Activated T-cell treated with anti-CD3 and anti-CD28 coated beads, Interleukin-2, amount 50 U/mL, for 24 hours (primary cell): Measurements from ENCODE around the gene CLASP1.
"Not testable (repeated sequence)": the region's sequence is repeated elsewhere in the genome, so short reads cannot be mapped to it uniquely, and the experiment has no call there.

ENCODE experiments used
- DNase-seq: peaks from one replicate; pipeline ENCODE4 v3.0.0-alpha.2; 2020
- H3K27ac Mint-ChIP-seq: 2 replicates; pipeline ENCODE4 v1.8.0; 2020; ENCODE audit warnings: mild to moderate bottlenecking, mixed read lengths
- H3K27me3 Mint-ChIP-seq: 2 replicates; pipeline ENCODE4 v1.8.0; 2020; ENCODE audit warnings: mixed read lengths
- H3K36me3 Mint-ChIP-seq: 2 replicates; pipeline ENCODE4 v1.8.0; 2020; ENCODE audit warnings: low read depth, mixed read lengths
- H3K4me1 Mint-ChIP-seq: 2 replicates; pipeline ENCODE4 v1.8.0; 2020; ENCODE audit warnings: low read depth, mixed read lengths
- H3K4me3 Mint-ChIP-seq: 2 replicates; pipeline ENCODE4 v1.8.0; 2020; ENCODE audit warnings: mild to moderate bottlenecking, moderate library complexity, mixed read lengths
- H3K9me3 Mint-ChIP-seq: 2 replicates; pipeline ENCODE4 v1.8.0; 2020; ENCODE audit warnings: mixed read lengths

Gene CLASP1

GRCh38 chr2:121648206-121649148 is 785 bp downstream of the CLASP1 start:
- H3K9me3 Mint-ChIP-seq = no peaks in the 10 kb centered on the region
- H3K4me1 Mint-ChIP-seq = peaks cover 63% of the 10 kb centered on the region
- H3K27ac Mint-ChIP-seq = peak overlapping the region; percentile 100
- peak overlapping the region; percentile 91 for H3K4me3 Mint-ChIP-seq
- peaks cover 55% of the 10 kb centered on the region for H3K36me3 Mint-ChIP-seq
- H3K27me3 Mint-ChIP-seq = no peaks in the 10 kb centered on the region
- DNase-seq = peak; percentile 78

- Mint-ChIP-seq H3K9me3 (no peaks in the 10 kb centered on the region), H3K36me3 (peaks cover 58% of the 10 kb centered on the region), H3K4me3 (peak overlapping the region; percentile 91), H3K27me3 (no peaks in the 10 kb centered on the region), H3K27ac (peak overlapping the region; percentile 55), H3K4me1 (peaks cover 58% of the 10 kb centered on the region)
- DNase-seq = no peak
These were observed 1.9 kb downstream of the CLASP1 start for GRCh38 chr2:121647396-121647795.

GRCh38 chr2:121644715-121645114 is 4.5 kb downstream of the CLASP1 start:
- Mint-ChIP-seq H3K36me3 (peaks cover 49% of the 10 kb centered on the region), H3K4me1 (peaks cover 55% of the 10 kb centered on the region), H3K4me3 (no peak overlapping the region), H3K27me3 (no peaks in the 10 kb centered on the region), H3K9me3 (no peaks in the 10 kb centered on the region), H3K27ac (no peak overlapping the region)
- no peak for DNase-seq

DNA sequence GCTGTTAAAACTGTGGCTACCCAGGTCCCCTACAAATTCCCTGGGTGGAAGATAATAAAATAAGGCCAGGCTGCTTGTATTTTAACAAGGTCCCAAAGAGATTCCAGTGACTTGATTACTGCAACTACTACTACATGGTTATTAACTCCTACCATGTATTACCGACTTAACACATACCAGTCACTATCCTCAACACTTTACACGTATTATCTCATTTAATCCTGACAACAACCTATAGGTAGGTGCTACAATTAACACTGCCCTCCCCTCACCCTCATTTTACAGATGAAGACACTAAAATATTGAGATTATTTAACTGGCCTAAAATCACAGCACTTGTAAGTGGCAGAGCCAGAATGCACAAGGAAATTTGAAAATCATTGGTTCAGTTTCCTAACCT is 5.4 kb downstream of the CLASP1 start:
- Mint-ChIP-seq H3K27me3 (no peaks in the 10 kb centered on the region), H3K9me3 (no peaks in the 10 kb centered on the region), H3K27ac (no peak overlapping the region), H3K36me3 (peaks cover 51% of the 10 kb centered on the region), H3K4me1 (peaks cover 55% of the 10 kb centered on the region), H3K4me3 (no peak overlapping the region)
- no peak for DNase-seq

DNA sequence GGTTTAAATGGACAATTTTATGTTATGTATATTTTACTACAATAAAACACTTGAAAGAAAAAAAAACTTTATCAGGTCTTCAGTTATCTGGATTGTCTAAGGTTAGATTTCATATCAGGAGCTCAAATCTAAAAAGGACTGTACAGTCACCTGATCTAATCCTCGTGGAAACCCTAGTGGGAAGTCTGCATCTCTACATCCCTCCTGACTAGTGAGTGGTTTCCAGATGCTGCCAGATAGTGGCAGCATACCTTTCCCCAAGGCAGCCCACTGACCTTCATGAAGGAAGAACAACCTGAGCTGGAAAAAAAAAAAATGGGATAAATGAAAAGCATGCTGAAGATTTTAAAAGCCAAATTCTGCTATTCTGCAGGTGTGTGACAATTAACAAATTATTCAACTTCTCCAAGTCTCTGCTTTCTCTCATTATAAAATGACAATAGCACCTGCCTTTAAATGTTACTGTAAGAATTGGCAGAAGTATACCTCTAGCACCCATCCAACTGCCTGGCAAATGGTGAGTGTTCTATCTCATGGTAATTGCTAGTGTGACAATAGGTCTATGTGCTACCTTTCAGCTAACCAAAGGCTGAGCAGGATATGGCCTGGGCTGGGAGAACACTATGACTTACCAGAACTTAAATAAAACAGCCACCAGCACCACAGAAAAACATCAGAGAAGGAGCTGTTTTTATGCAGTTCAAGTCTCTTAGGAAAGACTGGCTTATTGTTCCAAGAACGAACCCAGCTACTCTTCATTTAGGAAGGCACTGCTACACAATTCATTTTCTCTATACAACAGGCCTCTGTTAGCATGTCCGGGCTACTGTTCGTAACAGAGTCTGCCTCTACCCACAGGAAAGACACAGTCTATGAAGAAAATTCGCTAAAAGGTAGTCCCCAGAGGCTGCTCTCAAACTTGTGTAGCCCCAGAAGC is 8.6 kb downstream of the CLASP1 start:
- peaks cover 2% of the 10 kb centered on the region for H3K9me3 Mint-ChIP-seq

GRCh38 chr2:121639846-121640245 is 9.4 kb downstream of the CLASP1 start:
- H3K9me3 Mint-ChIP-seq, H3K4me3 Mint-ChIP-seq, H3K27me3 Mint-ChIP-seq, DNase-seq, H3K27ac Mint-ChIP-seq: not testable (repeated sequence)
- Mint-ChIP-seq H3K36me3 (peaks cover 50% of the 10 kb centered on the region), H3K4me1 (peaks cover 47% of the 10 kb centered on the region)

More for the DNA sequence above, 8.6 kb downstream of the CLASP1 start:
- H3K4me1 Mint-ChIP-seq = peaks cover 48% of the 10 kb centered on the region
- H3K4me3 Mint-ChIP-seq = no peak overlapping the region
- no peak for DNase-seq
- no peaks in the 10 kb centered on the region for H3K27me3 Mint-ChIP-seq
- H3K36me3 Mint-ChIP-seq = peaks cover 52% of the 10 kb centered on the region
- H3K27ac Mint-ChIP-seq = peak overlapping the region; percentile 59

GRCh38 chr2:121638333-121638732 is 10.9 kb downstream of the CLASP1 start:
- H3K4me3 Mint-ChIP-seq = no peak overlapping the region
- no peak for DNase-seq
- peaks cover 2% of the 10 kb centered on the region for H3K9me3 Mint-ChIP-seq
- H3K36me3 Mint-ChIP-seq = peaks cover 52% of the 10 kb centered on the region
- no peaks in the 10 kb centered on the region for H3K27me3 Mint-ChIP-seq
- H3K27ac Mint-ChIP-seq = no peak overlapping the region
- peaks cover 51% of the 10 kb centered on the region for H3K4me1 Mint-ChIP-seq

DNA sequence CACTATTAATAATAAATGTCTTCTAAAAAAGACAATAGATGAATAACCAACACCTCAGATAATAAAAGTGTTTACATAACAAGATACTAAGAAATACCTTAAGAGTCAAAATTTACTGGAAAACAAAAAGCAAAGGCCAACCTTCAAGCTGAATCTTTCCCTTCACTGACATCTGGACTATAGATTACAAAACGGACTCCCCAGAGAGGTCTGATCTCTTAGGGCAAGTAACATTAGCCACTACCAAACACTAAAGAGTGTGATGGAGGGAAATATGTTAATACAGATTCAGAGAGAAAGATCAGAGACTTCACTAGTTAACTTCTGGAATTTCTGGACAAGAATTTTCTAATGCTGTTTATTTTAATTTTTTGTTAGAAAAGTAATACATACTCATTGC is 13.9 kb downstream of the CLASP1 start:
- Mint-ChIP-seq H3K36me3 (peaks cover 34% of the 10 kb centered on the region), H3K4me1 (peaks cover 43% of the 10 kb centered on the region), H3K27me3 (no peaks in the 10 kb centered on the region), H3K4me3 (no peak overlapping the region), H3K9me3 (peaks cover 2% of the 10 kb centered on the region), H3K27ac (peak overlapping the region; percentile 68)
- DNase-seq = no peak

DNA sequence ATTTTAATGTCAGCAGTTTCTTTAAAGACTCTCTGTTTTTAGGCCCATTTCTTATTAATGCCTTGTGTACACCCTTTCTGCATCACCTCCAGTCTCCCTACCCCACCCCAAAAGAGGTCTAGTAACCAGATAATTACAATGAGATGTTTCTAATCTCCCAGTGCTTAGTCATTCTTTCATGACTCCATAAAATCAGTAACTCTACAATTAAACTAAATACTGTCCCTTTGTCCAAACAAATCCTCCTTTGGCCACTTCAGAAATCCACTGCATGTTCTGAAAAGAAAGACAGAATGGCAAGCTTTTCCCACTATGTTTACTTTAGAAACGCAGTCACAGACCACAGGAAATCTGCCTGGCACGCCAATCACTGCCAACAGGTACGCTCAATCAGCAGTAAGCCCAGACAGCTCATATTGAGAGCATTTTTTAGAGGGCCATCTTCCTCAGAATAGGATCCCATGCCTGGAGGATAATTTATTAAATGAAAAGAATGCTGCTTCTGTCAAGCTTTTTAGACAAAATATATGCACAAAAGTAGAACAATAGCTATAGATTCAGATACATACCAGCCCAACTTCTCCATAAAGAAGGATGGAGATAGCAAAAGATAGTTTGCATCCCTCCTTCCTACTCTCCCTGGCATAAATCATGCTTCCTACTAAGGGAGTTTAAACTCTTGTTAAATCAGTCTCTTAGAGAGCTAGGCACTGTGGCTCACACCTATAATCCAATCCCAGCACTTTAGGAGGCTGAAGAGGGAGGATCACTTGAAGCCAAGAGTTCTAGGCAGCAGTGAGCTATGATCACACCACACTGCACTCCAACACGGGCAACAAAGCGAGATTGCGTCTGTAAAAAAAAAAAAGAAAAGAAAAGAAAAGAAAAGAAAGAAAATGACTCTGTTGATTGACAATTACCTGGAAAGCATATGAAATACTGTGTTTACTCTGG is 14.6 kb downstream of the CLASP1 start:
- DNase-seq = no peak
- Mint-ChIP-seq H3K36me3 (peaks cover 27% of the 10 kb centered on the region), H3K27ac (peak overlapping the region; percentile 68)

DNA sequence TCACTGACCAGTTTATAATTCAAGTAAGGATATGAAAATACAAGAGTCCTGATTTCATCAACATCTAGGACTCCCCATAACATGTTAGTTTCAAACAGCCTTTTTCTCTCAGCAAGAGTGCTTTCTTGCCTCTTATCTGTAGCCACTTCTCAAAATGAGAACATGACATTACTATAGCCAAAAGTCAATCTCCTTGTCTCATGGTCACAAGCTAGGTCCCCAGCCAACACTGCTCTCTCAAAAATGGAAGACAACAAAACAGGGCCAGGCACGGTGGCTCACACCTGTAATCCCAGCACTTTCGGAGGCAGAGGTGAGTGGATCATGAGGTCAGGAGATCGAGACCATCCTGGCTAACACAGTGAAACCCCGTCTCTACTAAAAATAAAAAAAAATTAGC is 15.8 kb downstream of the CLASP1 start:
- Mint-ChIP-seq H3K4me3 (no peak overlapping the region), H3K27ac (peak overlapping the region; percentile 1)

More for the DNA sequence above, 14.6 kb downstream of the CLASP1 start:
- Mint-ChIP-seq H3K4me1 (peaks cover 41% of the 10 kb centered on the region), H3K9me3 (peaks cover 2% of the 10 kb centered on the region), H3K27me3 (no peaks in the 10 kb centered on the region), H3K4me3 (no peak overlapping the region)

DNA sequence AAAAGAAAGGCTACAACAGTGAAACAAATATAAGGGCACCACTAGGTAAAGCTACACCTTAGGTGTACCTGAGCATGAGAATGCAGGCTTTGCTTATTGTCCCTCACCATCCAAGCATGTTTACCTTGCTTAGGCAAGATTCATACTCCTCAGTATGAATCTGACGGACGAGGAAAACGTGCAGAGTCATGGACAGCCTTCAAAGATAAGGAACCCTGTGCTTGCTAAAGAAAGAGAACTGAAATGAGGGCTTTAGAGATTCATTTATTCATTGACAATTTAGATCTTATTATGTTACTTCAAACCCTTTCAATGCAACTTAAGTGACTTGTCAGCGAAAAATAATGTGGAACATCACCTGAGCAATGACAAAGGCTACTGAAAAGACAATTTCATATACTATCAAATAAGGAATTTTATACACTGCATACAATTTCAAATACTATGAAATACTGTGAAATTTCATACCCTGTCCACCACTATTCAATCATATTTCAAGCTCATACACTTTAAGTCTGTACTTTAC is 21.7 kb downstream of the CLASP1 start:
- H3K36me3 Mint-ChIP-seq = peaks cover 21% of the 10 kb centered on the region
- H3K9me3 Mint-ChIP-seq = no peaks in the 10 kb centered on the region
- H3K27ac Mint-ChIP-seq = no peak overlapping the region
- peaks cover 29% of the 10 kb centered on the region for H3K4me1 Mint-ChIP-seq
- H3K27me3 Mint-ChIP-seq = no peaks in the 10 kb centered on the region
- DNase-seq = no peak
- no peak overlapping the region for H3K4me3 Mint-ChIP-seq

More for the DNA sequence above, 15.8 kb downstream of the CLASP1 start:
- Mint-ChIP-seq H3K4me1 (peaks cover 44% of the 10 kb centered on the region), H3K27me3 (no peaks in the 10 kb centered on the region), H3K9me3 (peaks cover 2% of the 10 kb centered on the region), H3K36me3 (peaks cover 23% of the 10 kb centered on the region)
- DNase-seq = no peak

- H3K4me1 Mint-ChIP-seq = peaks cover 30% of the 10 kb centered on the region
- H3K27me3 Mint-ChIP-seq = no peaks in the 10 kb centered on the region
- DNase-seq = no peak
- no peak overlapping the region for H3K4me3 Mint-ChIP-seq
- H3K27ac Mint-ChIP-seq = no peak overlapping the region
- peaks cover 21% of the 10 kb centered on the region for H3K36me3 Mint-ChIP-seq
- H3K9me3 Mint-ChIP-seq = no peaks in the 10 kb centered on the region
These were observed 22.3 kb downstream of the CLASP1 start for GRCh38 chr2:121626777-121627524.

DNA sequence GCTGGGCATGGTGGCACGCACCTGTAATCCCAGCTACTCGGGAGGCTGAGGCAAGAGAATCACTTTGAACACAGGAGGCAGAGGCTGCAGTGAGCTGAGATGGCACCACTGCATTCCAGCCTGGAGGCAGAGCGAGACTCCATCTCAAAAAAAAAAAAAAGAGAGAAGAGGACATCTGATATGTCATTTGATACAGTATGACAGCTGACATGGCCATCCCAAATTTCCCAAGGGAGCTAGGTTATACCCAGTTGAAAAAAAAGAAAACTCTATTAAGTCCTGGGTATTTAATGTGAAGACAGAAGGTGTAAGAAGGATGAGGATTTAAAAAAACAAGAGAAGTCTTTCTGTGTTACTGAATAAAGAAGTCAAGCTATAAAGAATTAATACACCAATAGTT is 23.3 kb downstream of the CLASP1 start:
- no peak overlapping the region for H3K4me3 Mint-ChIP-seq
- peaks cover 25% of the 10 kb centered on the region for H3K36me3 Mint-ChIP-seq
- no peak for DNase-seq
- H3K27ac Mint-ChIP-seq = no peak overlapping the region
- no peaks in the 10 kb centered on the region for H3K27me3 Mint-ChIP-seq
- no peaks in the 10 kb centered on the region for H3K9me3 Mint-ChIP-seq
- peaks cover 30% of the 10 kb centered on the region for H3K4me1 Mint-ChIP-seq
